GM10248 (cell line): Measurements from ENCODE around the gene LLGL1.

ENCODE experiments used
- CTCF ChIA-PET: fragments of 300-600 bp; sonication (Branson Sonifier 250); formaldehyde crosslinking; extraction: SDS; loops from one replicate; lab custom pipeline; 2021; ENCODE audit warnings: antibody characterized with exemption; lab: Yijun Ruan, JAX
- POLR2A ChIA-PET: fragments of 350-650 bp; sonication (Branson Sonifier 250); formaldehyde crosslinking; extraction: SDS; loops from one replicate; lab custom pipeline; 2020; ENCODE audit warnings: antibody characterized with exemption; lab: Yijun Ruan, JAX
- DNase-seq: peaks from one replicate; pipeline ENCODE4 v3.0.0; 2012; ENCODE audit errors: extremely low spot score
- CTCF ChIP-seq: IDR thresholded peaks from 2 replicates; pipeline ENCODE4 v1.5.1; 2012; ENCODE audit warnings: mild to moderate bottlenecking, low read depth; ENCODE audit errors: extremely low read depth, missing control alignments, control extremely low read depth

LLGL1 gene

GRCh38 chr17:18267366-18267765 lies 41.9 kb downstream of the LLGL1 start:
- CTCF ChIA-PET: interaction anchor here (1.6 kb wide), 1 partner anchor 19 kb away, joined by 4 read pairs; no protein-coding TSS in a partner anchor
- no peak for DNase-seq
- POLR2A ChIA-PET: no interaction called here
- TF ChIP-seq CTCF: no peak

- no peak for TF ChIP-seq CTCF
- DNase-seq: no peak
- POLR2A ChIA-PET: no interaction called here
- CTCF ChIA-PET: interaction anchor here (1.6 kb wide), 1 partner anchor 20 kb away, joined by 4 read pairs; no protein-coding TSS in a partner anchor
These were observed 42.7 kb downstream of the LLGL1 start for GRCh38 chr17:18267927-18268711.

GRCh38 chr17:18270046-18270931 lies 44.9 kb downstream of the LLGL1 start:
- ChIA-PET CTCF (interaction anchor here (2.0 kb wide), 1 partner anchor 10 kb away, joined by 7 read pairs; no protein-coding TSS in a partner anchor), POLR2A (interaction anchor here (1.5 kb wide), 1 partner anchor 15 kb away, joined by 3 read pairs; no protein-coding TSS in a partner anchor)

GRCh38 chr17:18277076-18277475 lies 51.6 kb downstream of the LLGL1 start:
- ChIA-PET CTCF (no interaction called here), POLR2A (no interaction called here)
- no peak for DNase-seq
- TF ChIP-seq CTCF: no peak

More at GRCh38 chr17:18270046-18270931, 44.9 kb downstream of the LLGL1 start:
- TF ChIP-seq CTCF: no peak
- DNase-seq: no peak

GRCh38 chr17:18278867-18279266 lies 53.4 kb downstream of the LLGL1 start:
- no peak for TF ChIP-seq CTCF
- POLR2A ChIA-PET: no interaction called here
- CTCF ChIA-PET: no interaction called here
- DNase-seq: no peak

GRCh38 chr17:18280249-18280648 lies 54.8 kb downstream of the LLGL1 start:
- ChIA-PET POLR2A (no interaction called here), CTCF (interaction anchor here (0.7 to 2.4 kb wide), 3 partner anchors 9 to 31 kb away, joined by 3 to 7 read pairs (median 3); no protein-coding TSS in a partner anchor)
- no peak for DNase-seq
- no peak for TF ChIP-seq CTCF
